Gastroesophageal sphincter (tissue), 3 donors: ENCODE results near the gene APOO.

ENCODE experiments used
- EP300 ChIP-seq: sonication (generic); formaldehyde crosslinking; IDR thresholded peaks from one replicate; pipeline ENCODE4 v1.6.1; 2017; ENCODE audit warnings: antibody characterized with exemption, mild to moderate bottlenecking
- POLR2A ChIP-seq, 2 donors: fragments of 450-650 bp; IDR thresholded peaks; one replicate each; pipeline ENCODE4 v1.6.1; 2017; ENCODE audit warnings: antibody characterized with exemption in 2 of 2, mild to moderate bottlenecking in 2 of 2, moderate library complexity in 1 of 2
- TF ChIP-seq, protein P1 (sequence below), 4 experiments: fragments of 200-600 bp in 2 of 4; fragments of 450-650 bp in 2 of 4; sonication (generic) in 1 of 4; IDR thresholded peaks; one replicate each; pipeline ENCODE4 v1.5.1; 2017 to 2019; ENCODE audit warnings: antibody characterized with exemption in 4 of 4, mild to moderate bottlenecking in 2 of 4, moderate library complexity in 2 of 4

DNA sequence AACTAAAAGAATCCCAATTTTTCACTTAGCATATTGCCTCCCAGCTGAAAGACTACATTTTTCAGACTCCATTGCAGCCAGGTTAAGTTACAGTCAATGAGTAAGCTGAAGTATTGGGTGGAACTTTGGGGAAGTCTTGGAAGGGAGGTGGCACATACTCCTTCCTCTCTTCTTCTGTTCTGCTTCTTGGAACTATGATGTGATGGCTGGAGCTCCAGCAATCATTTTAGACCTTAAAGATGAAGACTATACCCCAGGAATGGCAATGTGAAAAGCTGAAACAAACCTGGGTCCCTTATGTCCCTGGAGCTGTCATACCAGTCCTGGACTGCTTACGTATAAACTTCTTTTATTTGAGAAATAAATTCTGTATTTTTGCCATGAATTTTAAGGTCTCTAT lies 93.9 kb downstream of the APOO start:
- no peak for TF ChIP-seq POLR2A (IDR thresholded peaks at IDR 0.05)
- TF ChIP-seq, protein P1, sequence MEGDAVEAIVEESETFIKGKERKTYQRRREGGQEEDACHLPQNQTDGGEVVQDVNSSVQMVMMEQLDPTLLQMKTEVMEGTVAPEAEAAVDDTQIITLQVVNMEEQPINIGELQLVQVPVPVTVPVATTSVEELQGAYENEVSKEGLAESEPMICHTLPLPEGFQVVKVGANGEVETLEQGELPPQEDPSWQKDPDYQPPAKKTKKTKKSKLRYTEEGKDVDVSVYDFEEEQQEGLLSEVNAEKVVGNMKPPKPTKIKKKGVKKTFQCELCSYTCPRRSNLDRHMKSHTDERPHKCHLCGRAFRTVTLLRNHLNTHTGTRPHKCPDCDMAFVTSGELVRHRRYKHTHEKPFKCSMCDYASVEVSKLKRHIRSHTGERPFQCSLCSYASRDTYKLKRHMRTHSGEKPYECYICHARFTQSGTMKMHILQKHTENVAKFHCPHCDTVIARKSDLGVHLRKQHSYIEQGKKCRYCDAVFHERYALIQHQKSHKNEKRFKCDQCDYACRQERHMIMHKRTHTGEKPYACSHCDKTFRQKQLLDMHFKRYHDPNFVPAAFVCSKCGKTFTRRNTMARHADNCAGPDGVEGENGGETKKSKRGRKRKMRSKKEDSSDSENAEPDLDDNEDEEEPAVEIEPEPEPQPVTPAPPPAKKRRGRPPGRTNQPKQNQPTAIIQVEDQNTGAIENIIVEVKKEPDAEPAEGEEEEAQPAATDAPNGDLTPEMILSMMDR (IDR thresholded peaks at IDR 0.05): no peak
- no peak for TF ChIP-seq EP300
